Mucosa of stomach (tissue), 1 donor: ENCODE measurements around the gene PTPRM.

Source experiments
- H3K27me3 ChIP-seq: one replicate; pipeline ENCODE4 v1.7.0; 2013; ENCODE audit warnings: mild to moderate bottlenecking, low read length; ENCODE audit not compliant: control insufficient read depth, insufficient read depth
- H3K36me3 ChIP-seq: one replicate; pipeline ENCODE4 v1.7.0; 2013; ENCODE audit warnings: low read length; ENCODE audit not compliant: control insufficient read depth, insufficient read depth
- H3K4me1 ChIP-seq: one replicate; pipeline ENCODE4 v1.7.0; 2013; ENCODE audit warnings: mild to moderate bottlenecking, low read length; ENCODE audit not compliant: control insufficient read depth, insufficient read depth
- H3K4me3 ChIP-seq: one replicate; pipeline ENCODE4 v1.7.0; 2013; ENCODE audit warnings: low read length
- H3K9ac ChIP-seq: one replicate; pipeline ENCODE4 v1.7.0; 2013; ENCODE audit warnings: mild to moderate bottlenecking, low read length, moderate library complexity
- H3K9me3 ChIP-seq: one replicate; pipeline ENCODE4 v1.7.0; 2013; ENCODE audit warnings: mild to moderate bottlenecking, low read length, moderate library complexity; ENCODE audit not compliant: control insufficient read depth
- donor health status: Pancreatic carcinoma.

Gene PTPRM

GRCh38 chr18:7978834-7979233 is 411.7 kb downstream of the PTPRM start:
- Histone ChIP-seq H3K4me1 (no peaks in the 10 kb centered on the region), H3K9me3 (no peaks in the 10 kb centered on the region), H3K27me3 (no peaks in the 10 kb centered on the region), H3K9ac (no peak overlapping the region), H3K36me3 (no peaks in the 10 kb centered on the region), H3K4me3 (no peak overlapping the region)

GRCh38 chr18:7979714-7980113 is 412.6 kb downstream of the PTPRM start:
- H3K9ac ChIP-seq = no peak overlapping the region

GRCh38 chr18:7980136-7980535 is 413.0 kb downstream of the PTPRM start:
- Histone ChIP-seq H3K36me3 (no peaks in the 10 kb centered on the region), H3K27me3 (no peaks in the 10 kb centered on the region), H3K9ac (no peak overlapping the region), H3K4me1 (no peaks in the 10 kb centered on the region), H3K4me3 (no peak overlapping the region), H3K9me3 (no peaks in the 10 kb centered on the region)

More at GRCh38 chr18:7979714-7980113, 412.6 kb downstream of the PTPRM start:
- no peaks in the 10 kb centered on the region for H3K9me3 ChIP-seq
- no peaks in the 10 kb centered on the region for H3K4me1 ChIP-seq
- H3K4me3 ChIP-seq = no peak overlapping the region
- no peaks in the 10 kb centered on the region for H3K36me3 ChIP-seq
- H3K27me3 ChIP-seq = no peaks in the 10 kb centered on the region

GRCh38 chr18:7980656-7981055 is 413.5 kb downstream of the PTPRM start:
- Histone ChIP-seq H3K9me3 (no peaks in the 10 kb centered on the region), H3K4me3 (no peak overlapping the region), H3K27me3 (no peaks in the 10 kb centered on the region), H3K9ac (no peak overlapping the region), H3K4me1 (no peaks in the 10 kb centered on the region), H3K36me3 (no peaks in the 10 kb centered on the region)

- H3K9ac ChIP-seq = no peak overlapping the region
- no peaks in the 10 kb centered on the region for H3K4me1 ChIP-seq
- H3K36me3 ChIP-seq = no peaks in the 10 kb centered on the region
Measured at GRCh38 chr18:7982216-7982615, 415.1 kb downstream of the PTPRM start.

GRCh38 chr18:7987284-7987976 is 420.3 kb downstream of the PTPRM start:
- Histone ChIP-seq H3K4me1 (no peaks in the 10 kb centered on the region), H3K4me3 (no peak overlapping the region), H3K36me3 (no peaks in the 10 kb centered on the region), H3K9ac (no peak overlapping the region), H3K27me3 (no peaks in the 10 kb centered on the region), H3K9me3 (no peaks in the 10 kb centered on the region)

More at GRCh38 chr18:7982216-7982615, 415.1 kb downstream of the PTPRM start:
- no peak overlapping the region for H3K4me3 ChIP-seq
- no peaks in the 10 kb centered on the region for H3K27me3 ChIP-seq
- H3K9me3 ChIP-seq = no peaks in the 10 kb centered on the region

- Histone ChIP-seq H3K4me3 (no peak overlapping the region), H3K4me1 (no peaks in the 10 kb centered on the region), H3K36me3 (no peaks in the 10 kb centered on the region), H3K9me3 (no peaks in the 10 kb centered on the region), H3K27me3 (no peaks in the 10 kb centered on the region), H3K9ac (no peak overlapping the region)
Measured at GRCh38 chr18:7990670-7991069, 423.6 kb downstream of the PTPRM start.

- Histone ChIP-seq H3K36me3 (no peaks in the 10 kb centered on the region), H3K4me1 (no peaks in the 10 kb centered on the region), H3K9me3 (no peaks in the 10 kb centered on the region), H3K9ac (no peak overlapping the region), H3K27me3 (no peaks in the 10 kb centered on the region), H3K4me3 (no peak overlapping the region)
Measured at GRCh38 chr18:8001711-8002301, 434.7 kb downstream of the PTPRM start.

GRCh38 chr18:8003878-8004675 is 437.0 kb downstream of the PTPRM start:
- no peak overlapping the region for H3K4me3 ChIP-seq
- no peaks in the 10 kb centered on the region for H3K36me3 ChIP-seq

GRCh38 chr18:8004792-8005191 is 437.7 kb downstream of the PTPRM start:
- Histone ChIP-seq H3K36me3 (no peaks in the 10 kb centered on the region), H3K4me1 (no peaks in the 10 kb centered on the region), H3K27me3 (no peaks in the 10 kb centered on the region), H3K4me3 (no peak overlapping the region), H3K9ac (no peak overlapping the region), H3K9me3 (no peaks in the 10 kb centered on the region)

More at GRCh38 chr18:8003878-8004675, 437.0 kb downstream of the PTPRM start:
- no peaks in the 10 kb centered on the region for H3K27me3 ChIP-seq
- H3K4me1 ChIP-seq = no peaks in the 10 kb centered on the region
- no peaks in the 10 kb centered on the region for H3K9me3 ChIP-seq
- no peak overlapping the region for H3K9ac ChIP-seq

GRCh38 chr18:8005870-8006569 is 438.9 kb downstream of the PTPRM start:
- H3K9me3 ChIP-seq = no peaks in the 10 kb centered on the region
- no peaks in the 10 kb centered on the region for H3K4me1 ChIP-seq

GRCh38 chr18:8006979-8007378 is 439.9 kb downstream of the PTPRM start:
- no peak overlapping the region for H3K9ac ChIP-seq
- H3K4me1 ChIP-seq = no peaks in the 10 kb centered on the region

More at GRCh38 chr18:8005870-8006569, 438.9 kb downstream of the PTPRM start:
- H3K27me3 ChIP-seq = no peaks in the 10 kb centered on the region
- H3K9ac ChIP-seq = no peak overlapping the region
- no peaks in the 10 kb centered on the region for H3K36me3 ChIP-seq
- H3K4me3 ChIP-seq = no peak overlapping the region

More at GRCh38 chr18:8006979-8007378, 439.9 kb downstream of the PTPRM start:
- no peaks in the 10 kb centered on the region for H3K27me3 ChIP-seq
- no peaks in the 10 kb centered on the region for H3K9me3 ChIP-seq
- no peak overlapping the region for H3K4me3 ChIP-seq
- H3K36me3 ChIP-seq = no peaks in the 10 kb centered on the region
